ENCODE results near the gene VPS26B.

The VPS26B gene

GRCh38 chr11:134233729-134234179 lies 9.3 kb downstream of the VPS26B start:
- Histone ChIP-seq H2AFZ (ENCODE audit: low read length, unreplicated experiment) (no peak overlapping the region), H3K27me3 (ENCODE audit: insufficient read depth, low read length) (no peaks in the 10 kb centered on the region), H3K4me1 (ENCODE audit: control insufficient read depth, insufficient read depth, low read length, unreplicated experiment) (peaks cover 4% of the 10 kb centered on the region), H3K36me3 (ENCODE audit: insufficient read depth, low read length) (no peaks in the 10 kb centered on the region), H3K79me2 (ENCODE audit: control insufficient read depth, insufficient read depth, low read length, unreplicated experiment) (peaks cover 32% of the 10 kb centered on the region), H3K27ac (ENCODE audit: low read depth, low read length) (no peak overlapping the region), H3K4me3 (ENCODE audit: low read depth, low read length) (no peak overlapping the region)

DNA sequence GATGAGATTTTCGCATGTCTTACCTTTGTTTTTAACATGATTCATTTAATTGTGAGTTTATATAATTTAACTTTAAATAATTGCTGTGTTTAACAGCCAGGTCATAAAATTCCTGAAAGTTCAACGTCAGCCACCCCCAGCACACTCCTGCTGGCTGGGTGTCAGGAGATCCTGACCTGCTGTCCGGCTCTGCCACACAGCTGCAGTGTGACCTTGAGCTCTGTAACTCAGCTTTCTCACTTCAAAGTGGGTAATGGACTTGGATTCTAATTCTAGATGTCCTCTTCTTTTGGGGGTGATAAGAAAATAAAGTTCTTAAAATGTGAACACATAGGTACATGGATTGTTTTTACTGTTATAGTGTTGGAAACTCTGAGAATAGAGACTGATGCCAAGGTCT lies 10.9 kb downstream of the VPS26B start:
- peaks cover 18% of the 10 kb centered on the region for H3K79me2 ChIP-seq (ENCODE audit: control insufficient read depth, insufficient read depth, low read length, unreplicated experiment)
- H3K27me3 ChIP-seq (ENCODE audit: insufficient read depth, low read length) = no peaks in the 10 kb centered on the region

DNA sequence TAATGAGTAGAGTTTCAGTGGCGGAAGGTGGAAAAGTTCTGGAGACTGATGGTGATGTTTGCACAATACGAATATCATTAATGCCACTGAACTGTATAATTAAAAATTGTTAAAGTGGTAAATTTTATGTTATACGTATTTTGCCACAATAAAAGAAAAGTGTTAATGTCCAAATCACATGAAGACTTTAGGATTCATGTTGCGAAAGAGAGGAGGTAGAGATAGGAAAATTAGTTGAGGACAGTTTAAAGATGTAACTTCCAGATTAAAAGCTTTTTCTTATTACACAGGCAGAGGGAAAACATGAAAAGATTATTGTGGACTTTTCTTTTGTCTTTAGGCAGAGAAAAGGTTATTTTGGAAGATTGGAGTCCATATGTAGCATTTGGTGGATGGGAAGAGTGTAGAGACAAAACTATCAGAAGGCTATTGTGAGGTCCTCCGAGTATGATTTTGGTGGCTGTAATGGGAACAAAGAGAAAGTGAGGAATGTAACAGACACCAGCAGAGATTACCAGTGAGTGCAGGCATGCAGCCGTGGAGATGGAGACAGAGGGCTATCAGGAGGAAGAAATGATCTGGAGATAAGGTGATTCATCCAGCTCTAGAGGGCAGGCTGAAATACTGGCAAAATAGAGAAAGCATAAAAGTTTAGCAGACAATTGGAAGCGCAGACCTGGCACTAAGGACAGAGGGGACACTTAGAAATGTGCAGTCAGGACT lies 12.5 kb downstream of the VPS26B start:
- H3K4me3 ChIP-seq (ENCODE audit: low read depth, low read length) = no peak overlapping the region
- no peak overlapping the region for H3K27ac ChIP-seq (ENCODE audit: low read depth, low read length)
- H3K4me1 ChIP-seq (ENCODE audit: control insufficient read depth, insufficient read depth, low read length, unreplicated experiment) = no peaks in the 10 kb centered on the region
- peaks cover 8% of the 10 kb centered on the region for H3K79me2 ChIP-seq (ENCODE audit: control insufficient read depth, insufficient read depth, low read length, unreplicated experiment)
- no peak overlapping the region for H2AFZ ChIP-seq (ENCODE audit: low read length, unreplicated experiment)
- no peaks in the 10 kb centered on the region for H3K36me3 ChIP-seq (ENCODE audit: insufficient read depth, low read length)
- no peaks in the 10 kb centered on the region for H3K27me3 ChIP-seq (ENCODE audit: insufficient read depth, low read length)

More for the DNA sequence above, 10.9 kb downstream of the VPS26B start:
- H2AFZ ChIP-seq (ENCODE audit: low read length, unreplicated experiment) = no peak overlapping the region
- no peak overlapping the region for H3K4me3 ChIP-seq (ENCODE audit: low read depth, low read length)
- H3K4me1 ChIP-seq (ENCODE audit: control insufficient read depth, insufficient read depth, low read length, unreplicated experiment) = no peaks in the 10 kb centered on the region
- H3K27ac ChIP-seq (ENCODE audit: low read depth, low read length) = no peak overlapping the region
- no peaks in the 10 kb centered on the region for H3K36me3 ChIP-seq (ENCODE audit: insufficient read depth, low read length)

DNA sequence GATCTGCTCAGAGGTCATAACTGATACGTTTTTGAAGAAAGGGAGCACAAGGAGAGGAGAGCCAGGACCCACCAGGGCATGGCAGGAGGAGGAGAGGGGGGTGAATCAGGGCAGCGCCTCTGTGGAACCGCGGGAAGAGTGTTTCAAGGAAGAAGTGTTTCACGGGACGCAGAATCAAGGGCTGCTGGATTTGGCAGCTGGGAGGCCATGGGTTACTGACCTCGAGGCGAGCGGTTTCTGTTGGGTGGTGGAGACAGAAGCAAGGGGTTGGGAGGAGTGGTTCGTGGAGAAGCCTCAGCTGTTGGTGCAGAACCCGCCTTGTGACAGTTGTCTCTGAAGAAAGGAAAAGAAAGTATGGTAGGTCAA lies 13.1 kb downstream of the VPS26B start:
- H2AFZ ChIP-seq (ENCODE audit: low read length, unreplicated experiment) = no peak overlapping the region
- H3K79me2 ChIP-seq (ENCODE audit: control insufficient read depth, insufficient read depth, low read length, unreplicated experiment) = peaks cover 3% of the 10 kb centered on the region
- no peak overlapping the region for H3K27ac ChIP-seq (ENCODE audit: low read depth, low read length)
- no peaks in the 10 kb centered on the region for H3K27me3 ChIP-seq (ENCODE audit: insufficient read depth, low read length)
- no peak overlapping the region for H3K4me3 ChIP-seq (ENCODE audit: low read depth, low read length)
- H3K36me3 ChIP-seq (ENCODE audit: insufficient read depth, low read length) = no peaks in the 10 kb centered on the region
- H3K4me1 ChIP-seq (ENCODE audit: control insufficient read depth, insufficient read depth, low read length, unreplicated experiment) = no peaks in the 10 kb centered on the region

- H3K4me1 ChIP-seq (ENCODE audit: control insufficient read depth, insufficient read depth, low read length, unreplicated experiment) = no peaks in the 10 kb centered on the region
- H3K4me3 ChIP-seq (ENCODE audit: low read depth, low read length) = no peak overlapping the region
- no peak overlapping the region for H2AFZ ChIP-seq (ENCODE audit: low read length, unreplicated experiment)
- H3K79me2 ChIP-seq (ENCODE audit: control insufficient read depth, insufficient read depth, low read length, unreplicated experiment) = peaks cover 3% of the 10 kb centered on the region
- no peaks in the 10 kb centered on the region for H3K27me3 ChIP-seq (ENCODE audit: insufficient read depth, low read length)
- H3K27ac ChIP-seq (ENCODE audit: low read depth, low read length) = no peak overlapping the region
- no peaks in the 10 kb centered on the region for H3K36me3 ChIP-seq (ENCODE audit: insufficient read depth, low read length)
Observed at GRCh38 chr11:134238956-134239355, 14.5 kb downstream of the VPS26B start.

DNA sequence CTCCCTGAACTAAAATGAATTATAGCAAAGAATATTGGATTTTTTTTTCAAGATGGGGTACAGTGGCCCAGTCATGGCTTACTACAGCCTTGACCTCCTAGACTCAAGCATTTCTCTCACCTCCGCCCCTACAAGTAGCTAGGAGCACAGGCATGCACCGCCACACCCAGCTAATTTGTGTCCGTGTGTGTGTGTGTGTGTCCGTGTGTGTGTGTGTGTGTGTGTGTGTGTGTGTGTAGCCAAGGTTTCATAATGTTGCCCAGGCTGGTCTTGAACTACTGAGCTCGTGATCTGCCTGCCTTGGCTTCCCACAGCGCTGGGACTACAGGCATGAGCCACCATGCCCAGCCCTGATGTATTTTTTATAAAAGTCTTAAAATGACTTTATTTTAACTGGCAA lies 16.1 kb downstream of the VPS26B start:
- Histone ChIP-seq H3K27ac (ENCODE audit: low read depth, low read length) (no peak overlapping the region), H3K79me2 (ENCODE audit: control insufficient read depth, insufficient read depth, low read length, unreplicated experiment) (no peaks in the 10 kb centered on the region), H3K4me1 (ENCODE audit: control insufficient read depth, insufficient read depth, low read length, unreplicated experiment) (no peaks in the 10 kb centered on the region), H3K4me3 (ENCODE audit: low read depth, low read length) (no peak overlapping the region), H2AFZ (ENCODE audit: low read length, unreplicated experiment) (no peak overlapping the region), H3K36me3 (ENCODE audit: insufficient read depth, low read length) (no peaks in the 10 kb centered on the region), H3K27me3 (ENCODE audit: insufficient read depth, low read length) (no peaks in the 10 kb centered on the region)

DNA sequence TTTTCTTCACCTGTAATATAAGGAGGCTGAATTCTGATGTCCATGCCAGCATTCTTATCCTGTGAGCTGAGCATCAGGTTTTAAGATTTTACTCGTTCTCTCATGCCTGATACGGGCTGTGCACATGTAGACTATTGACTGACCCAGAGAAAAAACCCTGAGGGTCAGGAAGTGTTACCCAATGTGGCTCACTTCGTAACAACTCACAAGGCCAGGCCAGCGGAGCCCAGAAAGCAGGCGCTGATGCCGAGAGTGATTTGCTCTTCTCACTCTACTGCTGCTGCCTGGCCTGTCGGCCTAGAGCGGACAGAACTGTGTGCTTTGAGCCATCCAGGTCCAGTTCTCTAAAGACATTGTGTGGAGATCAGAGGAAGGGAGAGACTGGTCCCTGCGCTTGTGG lies 17.9 kb downstream of the VPS26B start:
- Histone ChIP-seq H3K4me3 (ENCODE audit: low read depth, low read length) (no peak overlapping the region), H3K27me3 (ENCODE audit: insufficient read depth, low read length) (no peaks in the 10 kb centered on the region), H2AFZ (ENCODE audit: low read length, unreplicated experiment) (no peak overlapping the region), H3K79me2 (ENCODE audit: control insufficient read depth, insufficient read depth, low read length, unreplicated experiment) (no peaks in the 10 kb centered on the region), H3K27ac (ENCODE audit: low read depth, low read length) (no peak overlapping the region), H3K36me3 (ENCODE audit: insufficient read depth, low read length) (no peaks in the 10 kb centered on the region; the same call in 1 of the 2 replicates), H3K4me1 (ENCODE audit: control insufficient read depth, insufficient read depth, low read length, unreplicated experiment) (no peaks in the 10 kb centered on the region)

DNA sequence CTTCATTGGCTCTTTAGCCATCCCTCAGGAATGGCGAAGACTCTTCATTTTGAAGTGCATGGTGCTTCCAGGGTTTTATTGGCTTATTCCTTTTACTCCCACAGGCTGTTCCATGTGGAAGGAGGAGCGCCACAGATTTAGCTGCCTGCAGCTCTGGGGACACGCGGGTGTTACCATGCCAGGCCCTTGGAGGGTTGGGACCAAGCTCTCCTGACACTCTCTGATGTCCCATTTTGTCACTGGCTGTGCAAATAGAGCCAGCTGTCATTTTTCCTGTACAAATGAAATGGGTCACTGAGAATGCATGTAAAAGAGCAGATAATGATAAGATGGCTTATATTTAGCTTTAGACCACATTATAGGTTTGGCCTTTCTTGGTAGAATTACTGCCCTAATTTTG lies 19.4 kb downstream of the VPS26B start:
- no peak overlapping the region for H2AFZ ChIP-seq (ENCODE audit: low read length, unreplicated experiment)
- no peaks in the 10 kb centered on the region for H3K4me1 ChIP-seq (ENCODE audit: control insufficient read depth, insufficient read depth, low read length, unreplicated experiment)
- no peaks in the 10 kb centered on the region for H3K27me3 ChIP-seq (ENCODE audit: insufficient read depth, low read length)
- no peak overlapping the region for H3K27ac ChIP-seq (ENCODE audit: low read depth, low read length)
- no peak overlapping the region for H3K4me3 ChIP-seq (ENCODE audit: low read depth, low read length)
- peaks cover 6% of the 10 kb centered on the region; the same call in 1 of the 2 replicates for H3K36me3 ChIP-seq (ENCODE audit: insufficient read depth, low read length)
- H3K79me2 ChIP-seq (ENCODE audit: control insufficient read depth, insufficient read depth, low read length, unreplicated experiment) = no peaks in the 10 kb centered on the region

DNA sequence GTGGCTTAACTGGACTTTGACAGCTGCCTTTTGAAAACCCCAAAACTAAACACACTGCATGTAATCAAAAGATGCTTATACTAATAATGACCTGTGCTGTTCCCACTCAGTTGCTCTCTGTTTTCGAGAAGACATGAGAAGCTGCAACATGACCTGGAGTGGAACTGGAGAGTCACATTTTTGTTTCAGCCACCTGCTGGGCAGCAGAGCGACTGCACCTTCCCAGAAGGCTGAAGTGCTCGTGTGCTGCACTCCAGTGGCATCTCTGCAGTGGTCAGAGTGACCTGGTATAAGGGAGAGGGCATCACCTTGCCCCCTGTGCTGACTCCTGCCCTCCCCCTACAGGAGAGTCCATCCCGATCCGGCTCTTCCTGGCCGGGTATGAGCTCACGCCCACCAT lies 20.1 kb downstream of the VPS26B start:
- Histone ChIP-seq H3K4me1 (ENCODE audit: control insufficient read depth, insufficient read depth, low read length, unreplicated experiment) (no peaks in the 10 kb centered on the region), H3K27me3 (ENCODE audit: insufficient read depth, low read length) (no peaks in the 10 kb centered on the region), H2AFZ (ENCODE audit: low read length, unreplicated experiment) (no peak overlapping the region), H3K4me3 (ENCODE audit: low read depth, low read length) (no peak overlapping the region), H3K79me2 (ENCODE audit: control insufficient read depth, insufficient read depth, low read length, unreplicated experiment) (no peaks in the 10 kb centered on the region), H3K27ac (ENCODE audit: low read depth, low read length) (no peak overlapping the region), H3K36me3 (ENCODE audit: insufficient read depth, low read length) (peaks cover 6% of the 10 kb centered on the region; the same call in 1 of the 2 replicates)

- H3K79me2 ChIP-seq (ENCODE audit: control insufficient read depth, insufficient read depth, low read length, unreplicated experiment) = no peaks in the 10 kb centered on the region
- H3K4me3 ChIP-seq (ENCODE audit: low read depth, low read length) = no peak overlapping the region
- H3K27me3 ChIP-seq (ENCODE audit: insufficient read depth, low read length) = no peaks in the 10 kb centered on the region
- no peaks in the 10 kb centered on the region for H3K4me1 ChIP-seq (ENCODE audit: control insufficient read depth, insufficient read depth, low read length, unreplicated experiment)
- H3K36me3 ChIP-seq (ENCODE audit: insufficient read depth, low read length) = peaks cover 13% of the 10 kb centered on the region
- no peak overlapping the region for H3K27ac ChIP-seq (ENCODE audit: low read depth, low read length)
- H2AFZ ChIP-seq (ENCODE audit: low read length, unreplicated experiment) = no peak overlapping the region
Observed at GRCh38 chr11:134245434-134245833, 21.0 kb downstream of the VPS26B start.

DNA sequence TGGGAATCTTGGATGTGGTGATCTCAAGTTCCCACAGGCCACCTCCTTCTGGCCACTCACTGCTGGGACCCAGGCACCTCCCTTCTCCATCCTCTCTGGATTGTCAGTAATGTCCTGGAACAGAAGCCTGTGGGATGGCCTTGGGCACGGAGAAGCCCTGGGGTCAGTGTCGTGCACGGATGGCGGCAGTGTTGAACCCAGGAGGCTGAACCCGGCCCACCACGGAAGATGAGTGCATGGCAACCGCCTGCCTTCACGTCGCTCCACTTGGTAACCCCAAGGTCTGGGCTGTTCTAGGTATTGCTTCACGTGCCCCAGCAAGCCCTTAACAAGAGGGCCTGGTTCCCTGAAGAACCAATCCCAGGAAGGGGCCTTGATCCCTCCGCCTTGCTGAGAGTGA lies 21.6 kb downstream of the VPS26B start:
- H2AFZ ChIP-seq (ENCODE audit: low read length, unreplicated experiment) = no peak overlapping the region
- no peaks in the 10 kb centered on the region for H3K27me3 ChIP-seq (ENCODE audit: insufficient read depth, low read length)
- no peaks in the 10 kb centered on the region for H3K79me2 ChIP-seq (ENCODE audit: control insufficient read depth, insufficient read depth, low read length, unreplicated experiment)
- no peak overlapping the region for H3K27ac ChIP-seq (ENCODE audit: low read depth, low read length)
- no peaks in the 10 kb centered on the region for H3K4me1 ChIP-seq (ENCODE audit: control insufficient read depth, insufficient read depth, low read length, unreplicated experiment)
- H3K4me3 ChIP-seq (ENCODE audit: low read depth, low read length) = no peak overlapping the region
- H3K36me3 ChIP-seq (ENCODE audit: insufficient read depth, low read length) = peaks cover 13% of the 10 kb centered on the region

Measured in ACC112 (cell line).